Thyroid gland (tissue), 4 donors: Measurements from ENCODE around the gene CZIB.

Experiments
- POLR2A ChIP-seq, 2 donors: fragments of 450-650 bp; IDR thresholded peaks; one replicate each; pipeline ENCODE4 v1.6.1; 2017; ENCODE audit warnings: antibody characterized with exemption in 2 of 2, mild to moderate bottlenecking in 2 of 2, moderate library complexity in 1 of 2
- TF ChIP-seq, protein P1 (sequence below), 6 experiments: fragments of 200-600 bp in 3 of 6; fragments of 450-650 bp in 3 of 6; sonication (generic) in 3 of 6; IDR thresholded peaks; one replicate each; pipeline ENCODE4 v1.5.1; 2016 to 2019; ENCODE audit warnings: antibody characterized with exemption in 6 of 6, mild to moderate bottlenecking in 2 of 6, inconsistent platforms in 1 of 6, moderate library complexity in 1 of 6

DNA sequence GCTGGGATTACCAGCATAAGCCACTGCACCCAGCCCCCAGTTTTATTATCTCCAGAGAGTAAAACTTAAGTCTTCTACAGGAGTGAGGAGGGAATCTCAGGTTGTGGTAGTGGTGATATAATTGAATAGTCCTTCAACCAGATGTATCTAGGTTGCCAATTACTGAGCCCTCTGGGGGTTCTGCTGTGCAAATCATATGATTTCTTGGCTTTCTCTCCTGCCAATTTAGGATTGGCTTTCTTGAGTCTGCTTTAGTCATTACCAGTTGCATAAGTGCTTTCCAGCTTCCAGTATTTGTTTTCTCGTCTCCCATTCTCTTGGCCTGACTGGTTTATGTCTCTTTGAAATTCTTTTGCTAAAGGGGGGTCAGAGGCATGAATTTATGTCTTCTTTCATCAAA is 12.7 kb downstream of the CZIB start:
- TF ChIP-seq, protein P1, sequence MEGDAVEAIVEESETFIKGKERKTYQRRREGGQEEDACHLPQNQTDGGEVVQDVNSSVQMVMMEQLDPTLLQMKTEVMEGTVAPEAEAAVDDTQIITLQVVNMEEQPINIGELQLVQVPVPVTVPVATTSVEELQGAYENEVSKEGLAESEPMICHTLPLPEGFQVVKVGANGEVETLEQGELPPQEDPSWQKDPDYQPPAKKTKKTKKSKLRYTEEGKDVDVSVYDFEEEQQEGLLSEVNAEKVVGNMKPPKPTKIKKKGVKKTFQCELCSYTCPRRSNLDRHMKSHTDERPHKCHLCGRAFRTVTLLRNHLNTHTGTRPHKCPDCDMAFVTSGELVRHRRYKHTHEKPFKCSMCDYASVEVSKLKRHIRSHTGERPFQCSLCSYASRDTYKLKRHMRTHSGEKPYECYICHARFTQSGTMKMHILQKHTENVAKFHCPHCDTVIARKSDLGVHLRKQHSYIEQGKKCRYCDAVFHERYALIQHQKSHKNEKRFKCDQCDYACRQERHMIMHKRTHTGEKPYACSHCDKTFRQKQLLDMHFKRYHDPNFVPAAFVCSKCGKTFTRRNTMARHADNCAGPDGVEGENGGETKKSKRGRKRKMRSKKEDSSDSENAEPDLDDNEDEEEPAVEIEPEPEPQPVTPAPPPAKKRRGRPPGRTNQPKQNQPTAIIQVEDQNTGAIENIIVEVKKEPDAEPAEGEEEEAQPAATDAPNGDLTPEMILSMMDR (IDR thresholded peaks at IDR 0.05), result no peak
- no peak for TF ChIP-seq POLR2A (IDR thresholded peaks at IDR 0.05)
